Measurements from ENCODE around the gene INAVA.

- TF ChIP-seq, protein P1, sequence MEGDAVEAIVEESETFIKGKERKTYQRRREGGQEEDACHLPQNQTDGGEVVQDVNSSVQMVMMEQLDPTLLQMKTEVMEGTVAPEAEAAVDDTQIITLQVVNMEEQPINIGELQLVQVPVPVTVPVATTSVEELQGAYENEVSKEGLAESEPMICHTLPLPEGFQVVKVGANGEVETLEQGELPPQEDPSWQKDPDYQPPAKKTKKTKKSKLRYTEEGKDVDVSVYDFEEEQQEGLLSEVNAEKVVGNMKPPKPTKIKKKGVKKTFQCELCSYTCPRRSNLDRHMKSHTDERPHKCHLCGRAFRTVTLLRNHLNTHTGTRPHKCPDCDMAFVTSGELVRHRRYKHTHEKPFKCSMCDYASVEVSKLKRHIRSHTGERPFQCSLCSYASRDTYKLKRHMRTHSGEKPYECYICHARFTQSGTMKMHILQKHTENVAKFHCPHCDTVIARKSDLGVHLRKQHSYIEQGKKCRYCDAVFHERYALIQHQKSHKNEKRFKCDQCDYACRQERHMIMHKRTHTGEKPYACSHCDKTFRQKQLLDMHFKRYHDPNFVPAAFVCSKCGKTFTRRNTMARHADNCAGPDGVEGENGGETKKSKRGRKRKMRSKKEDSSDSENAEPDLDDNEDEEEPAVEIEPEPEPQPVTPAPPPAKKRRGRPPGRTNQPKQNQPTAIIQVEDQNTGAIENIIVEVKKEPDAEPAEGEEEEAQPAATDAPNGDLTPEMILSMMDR (IDR thresholded peaks at IDR 0.05), result no peak
- TF ChIP-seq ZNF232 (CRISPR knock-in tag; IDR thresholded peaks at IDR 0.05), result no peak
- TF ChIP-seq CREB1 (CRISPR knock-in tag; IDR thresholded peaks at IDR 0.05), result no peak
- TF ChIP-seq, protein P2, sequence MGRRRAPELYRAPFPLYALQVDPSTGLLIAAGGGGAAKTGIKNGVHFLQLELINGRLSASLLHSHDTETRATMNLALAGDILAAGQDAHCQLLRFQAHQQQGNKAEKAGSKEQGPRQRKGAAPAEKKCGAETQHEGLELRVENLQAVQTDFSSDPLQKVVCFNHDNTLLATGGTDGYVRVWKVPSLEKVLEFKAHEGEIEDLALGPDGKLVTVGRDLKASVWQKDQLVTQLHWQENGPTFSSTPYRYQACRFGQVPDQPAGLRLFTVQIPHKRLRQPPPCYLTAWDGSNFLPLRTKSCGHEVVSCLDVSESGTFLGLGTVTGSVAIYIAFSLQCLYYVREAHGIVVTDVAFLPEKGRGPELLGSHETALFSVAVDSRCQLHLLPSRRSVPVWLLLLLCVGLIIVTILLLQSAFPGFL (CRISPR knock-in tag; IDR thresholded peaks at IDR 0.05; ENCODE audit: borderline replicate concordance), result no peak
- no peak for TF ChIP-seq FOXJ3 (CRISPR knock-in tag; IDR thresholded peaks at IDR 0.05; ENCODE audit: borderline replicate concordance)
- TF ChIP-seq, protein P3, sequence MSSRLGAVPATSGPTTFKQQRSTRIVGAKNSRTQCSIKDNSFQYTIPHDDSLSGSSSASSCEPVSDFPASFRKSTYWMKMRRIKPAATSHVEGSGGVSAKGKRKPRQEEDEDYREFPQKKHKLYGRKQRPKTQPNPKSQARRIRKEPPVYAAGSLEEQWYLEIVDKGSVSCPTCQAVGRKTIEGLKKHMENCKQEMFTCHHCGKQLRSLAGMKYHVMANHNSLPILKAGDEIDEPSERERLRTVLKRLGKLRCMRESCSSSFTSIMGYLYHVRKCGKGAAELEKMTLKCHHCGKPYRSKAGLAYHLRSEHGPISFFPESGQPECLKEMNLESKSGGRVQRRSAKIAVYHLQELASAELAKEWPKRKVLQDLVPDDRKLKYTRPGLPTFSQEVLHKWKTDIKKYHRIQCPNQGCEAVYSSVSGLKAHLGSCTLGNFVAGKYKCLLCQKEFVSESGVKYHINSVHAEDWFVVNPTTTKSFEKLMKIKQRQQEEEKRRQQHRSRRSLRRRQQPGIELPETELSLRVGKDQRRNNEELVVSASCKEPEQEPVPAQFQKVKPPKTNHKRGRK (CRISPR knock-in tag; IDR thresholded peaks at IDR 0.05; ENCODE audit: borderline replicate concordance), result no peak
- no peak for TF ChIP-seq TP53 (CRISPR knock-in tag; IDR thresholded peaks at IDR 0.05)
- no peak for TF ChIP-seq PRRX2 (CRISPR knock-in tag; IDR thresholded peaks at IDR 0.05)
- no peak for TF ChIP-seq NR2C2 (CRISPR knock-in tag; IDR thresholded peaks at IDR 0.05)
- TF ChIP-seq ZNF263 (CRISPR knock-in tag; IDR thresholded peaks at IDR 0.05; ENCODE audit: low read depth), result no peak
- TF ChIP-seq ZNF121 (CRISPR knock-in tag; IDR thresholded peaks at IDR 0.05), result no peak
These were observed 1.7 kb upstream of the INAVA start for GRCh38 chr1:200892958-200893357.

All from WTC11 (cell line).